Tibial nerve (tissue), 4 donors: ENCODE data around the gene GARIN5A. TPM values are rescaled to one million over a fixed set of nuclear protein-coding genes. Genes with fewer than 3 reads are reported as not detected.

ENCODE experiments used
- DNase-seq, 2 donors: peaks; one replicate each; pipeline ENCODE4 v3.0.0-alpha.2; 2019; ENCODE audit warnings: low spot score in 2 of 2
- H3K27ac ChIP-seq, 4 donors: fragments of 200-600 bp; sonication (generic) in 3 of 4; one replicate each; pipeline ENCODE4 v1.5.1; 2017 to 2019; ENCODE audit warnings: mild to moderate bottlenecking in 1 of 4
- H3K27me3 ChIP-seq, 2 donors: fragments of 200-600 bp; sonication (generic) in 1 of 2; one replicate each; pipeline versions ENCODE4 v1.5.1 to v1.6.0; 2017 to 2019
- H3K36me3 ChIP-seq, 3 donors: fragments of 200-600 bp; sonication (generic); one replicate each; pipeline ENCODE4 v1.5.1; 2018 to 2019
- H3K4me1 ChIP-seq, 4 donors: fragments of 200-600 bp; sonication (generic) in 3 of 4; one replicate each; pipeline ENCODE4 v1.5.1; 2017 to 2019
- H3K4me3 ChIP-seq, 4 donors: fragments of 200-600 bp; sonication (generic) in 3 of 4; one replicate each; pipeline ENCODE4 v1.5.1; 2017 to 2019; ENCODE audit warnings: mild to moderate bottlenecking in 1 of 4, moderate library complexity in 1 of 4
- H3K9me3 ChIP-seq, 4 donors: fragments of 200-600 bp; sonication (generic) in 3 of 4; one replicate each; pipeline ENCODE4 v1.5.1; 2017 to 2019
- CTCF ChIP-seq, 5 experiments: fragments of 200-600 bp in 3 of 5; fragments of 450-650 bp in 2 of 5; sonication (generic) in 3 of 5; IDR thresholded peaks; one replicate each; pipeline ENCODE4 v1.5.1; 2016 to 2019; ENCODE audit warnings: antibody characterized with exemption in 5 of 5, mild to moderate bottlenecking in 3 of 5, moderate library complexity in 2 of 5
- EP300 ChIP-seq, 2 donors: sonication (generic); formaldehyde crosslinking; IDR thresholded peaks; one replicate each; pipeline ENCODE4 v1.6.1; 2017; ENCODE audit warnings: antibody characterized with exemption in 2 of 2, mild to moderate bottlenecking in 1 of 2
- POLR2A ChIP-seq, 2 donors: fragments of 450-650 bp; IDR thresholded peaks; one replicate each; pipeline ENCODE4 v1.6.1; 2017; ENCODE audit warnings: antibody characterized with exemption in 2 of 2, mild to moderate bottlenecking in 2 of 2, moderate library complexity in 2 of 2
- WGBS, 2 donors: methylation state at CpG; one replicate each; pipeline ENCODE4 v1.1.5; 2018; 5-methylcytosine and 5-hydroxymethylcytosine counted together
- total RNA-seq, 4 donors: library from RNA; depleted of rRNA; stranded (reverse); fragments of >200 nt; gene quantifications; one replicate each; pipeline ENCODE4 v1.1.0, GENCODE V29; 2016

The GARIN5A gene
- total RNA-seq, 4 donors from 2014 or later = not detected

GRCh38 chr19:50511069-50511822, 34.6 kb upstream of the GARIN5A start, which contains the start of gene JOSD2:
TSS of gene JOSD2 (minus strand) at chr19:50511191. CDS start at chr19:50510431, 760 bp downstream.
- WGBS, 2 donors = 1 to 2% methylated on average over 51 to 69 of the region's 69 CpGs
- no peaks in the 10 kb centered on the region for H3K9me3 ChIP-seq

GRCh38 chr19:50510700-50511068, 34.0 kb upstream of the GARIN5A start:
- no peak for DNase-seq

More at GRCh38 chr19:50511069-50511822, 34.6 kb upstream of the GARIN5A start, which contains the start of gene JOSD2:
- H3K27me3 ChIP-seq = no peaks in the 10 kb centered on the region
- H3K27ac ChIP-seq = peak within 1 kb of the TSS; percentile 49 to 92 (median 88)
- peak; percentile 97 to 98 for DNase-seq
- peaks cover 0 to 34% (median 10%) of the 10 kb centered on the region in 4 donors for H3K4me1 ChIP-seq
- TF ChIP-seq CTCF (IDR thresholded peaks at IDR 0.05) (peak in 2 of 5 experiments; percentile 22 to 54), EP300 (IDR thresholded peaks at IDR 0.05) (peak; percentile 93 to 97), POLR2A (IDR thresholded peaks at IDR 0.05) (peak; percentile 12 to 57)
- H3K36me3 ChIP-seq = peaks cover 0 to 10% (median 0%) of the 10 kb centered on the region in 3 donors
- H3K4me3 ChIP-seq = peak within 1 kb of the TSS; percentile 60 to 92 (median 75)

GRCh38 chr19:50510121-50510670, 33.5 kb upstream of the GARIN5A start:
- Histone ChIP-seq H3K27me3 (no peaks in the 10 kb centered on the region), H3K36me3 (peaks cover 0 to 21% (median 0%) of the 10 kb centered on the region in 3 donors), H3K9me3 (no peaks in the 10 kb centered on the region), H3K27ac (peak overlapping the region; percentile 49 to 92 (median 88)), H3K4me1 (peaks cover 0 to 34% (median 10%) of the 10 kb centered on the region in 4 donors), H3K4me3 (peak overlapping the region; percentile 60 to 92 (median 75))
- WGBS, 2 donors = 40 to 49% methylated on average over 15 to 19 of the region's 26 CpGs
- DNase-seq = no peak
- TF ChIP-seq EP300 (IDR thresholded peaks at IDR 0.05) = no peak
- TF ChIP-seq CTCF (IDR thresholded peaks at IDR 0.05) = no peak
- TF ChIP-seq POLR2A (IDR thresholded peaks at IDR 0.05) = no peak

More at GRCh38 chr19:50510700-50511068, 34.0 kb upstream of the GARIN5A start:
- 7% methylated on average over 10 of the region's 10 CpGs for WGBS, 2 donors
- H3K4me1 ChIP-seq = peaks cover 0 to 34% (median 10%) of the 10 kb centered on the region in 4 donors
- TF ChIP-seq POLR2A (IDR thresholded peaks at IDR 0.05) (no peak), EP300 (IDR thresholded peaks at IDR 0.05) (no peak), CTCF (IDR thresholded peaks at IDR 0.05) (no peak)
- H3K4me3 ChIP-seq = peak overlapping the region; percentile 60 to 92 (median 75)
- no peaks in the 10 kb centered on the region for H3K27me3 ChIP-seq
- peak overlapping the region; percentile 49 to 92 (median 88) for H3K27ac ChIP-seq
- H3K9me3 ChIP-seq = no peaks in the 10 kb centered on the region
- H3K36me3 ChIP-seq = peaks cover 0 to 16% (median 0%) of the 10 kb centered on the region in 3 donors

GRCh38 chr19:50509366-50509765, 32.7 kb upstream of the GARIN5A start:
- no peak overlapping the region for H3K4me3 ChIP-seq
- WGBS, 2 donors = 81 to 82% methylated on average over 11 of the region's 11 CpGs
- peaks cover 0 to 34% (median 10%) of the 10 kb centered on the region in 4 donors for H3K4me1 ChIP-seq
- peaks cover 0 to 23% (median 0%) of the 10 kb centered on the region in 3 donors for H3K36me3 ChIP-seq
- H3K9me3 ChIP-seq = no peaks in the 10 kb centered on the region
- TF ChIP-seq EP300 (IDR thresholded peaks at IDR 0.05) (no peak), CTCF (IDR thresholded peaks at IDR 0.05) (no peak), POLR2A (IDR thresholded peaks at IDR 0.05) (no peak)
- no peak overlapping the region for H3K27ac ChIP-seq
- DNase-seq = no peak
- no peaks in the 10 kb centered on the region for H3K27me3 ChIP-seq

GRCh38 chr19:50508843-50509190, 32.2 kb upstream of the GARIN5A start:
- 73 to 84% methylated on average over 3 of the region's 3 CpGs for WGBS, 2 donors
- H3K4me1 ChIP-seq = peaks cover 0 to 34% (median 10%) of the 10 kb centered on the region in 4 donors
- peaks cover 0 to 23% (median 0%) of the 10 kb centered on the region in 3 donors for H3K36me3 ChIP-seq
- TF ChIP-seq POLR2A (IDR thresholded peaks at IDR 0.05) = no peak
- TF ChIP-seq CTCF (IDR thresholded peaks at IDR 0.05) = no peak
- no peak for TF ChIP-seq EP300 (IDR thresholded peaks at IDR 0.05)
- no peak overlapping the region for H3K4me3 ChIP-seq
- H3K27ac ChIP-seq = no peak overlapping the region
- H3K27me3 ChIP-seq = no peaks in the 10 kb centered on the region
- no peaks in the 10 kb centered on the region for H3K9me3 ChIP-seq
- no peak for DNase-seq
